Right lobe of liver (tissue), 6 donors: ENCODE measurements around the gene PGAP3. TPM values are rescaled to one million over a fixed set of nuclear protein-coding genes. Genes with fewer than 3 reads are reported as not detected.

Experiments used
- ATAC-seq, 4 donors: fragments of 200-7000 bp; cut with Tn5 transposase; one replicate each; pipeline ENCODE4 v1.9.1; 2020; ENCODE audit warnings: mild to moderate bottlenecking in 4 of 4, moderate library complexity in 4 of 4
- DNase-seq, 3 donors: peaks; one replicate each; pipeline ENCODE4 v3.0.0-alpha.2; 2020
- H3K27ac ChIP-seq, 3 donors: fragments of 200-600 bp; one replicate each; pipeline ENCODE4 v1.8.0; 2022
- H3K27me3 ChIP-seq, 2 donors: fragments of 200-600 bp; one replicate each; pipeline ENCODE4 v1.8.0; 2022
- H3K36me3 ChIP-seq, 4 donors: fragments of 200-600 bp; sonication (generic) in 1 of 4; one replicate each; pipeline versions ENCODE4 v1.5.1 to v1.8.0; 2017 to 2022; ENCODE audit warnings: control low read depth in 1 of 4
- H3K4me1 ChIP-seq, 4 donors: fragments of 200-600 bp; sonication (generic) in 1 of 4; one replicate each; pipeline versions ENCODE4 v1.5.1 to v1.8.0; 2017 to 2022; ENCODE audit warnings: control low read depth in 1 of 4
- H3K4me3 ChIP-seq, 3 donors: fragments of 200-600 bp; one replicate each; pipeline ENCODE4 v1.8.0; 2022
- H3K9me3 ChIP-seq, 4 donors: fragments of 200-600 bp; sonication (generic) in 1 of 4; one replicate each; pipeline versions ENCODE4 v1.5.1 to v1.8.0; 2017 to 2022; ENCODE audit warnings: control low read depth in 1 of 4
- POLR2A ChIP-seq: fragments of 450-650 bp; IDR thresholded peaks from one replicate; pipeline ENCODE4 v1.6.1; 2017; ENCODE audit warnings: antibody characterized with exemption, mild to moderate bottlenecking
- WGBS: methylation state at CpG from one replicate; pipeline ENCODE4 v1.1.6; 2018; ENCODE audit warnings: low coverage, low lambda C conversion rate; ENCODE audit not compliant: insufficient coverage; ENCODE audit errors: missing lambda C conversion rate; 5-methylcytosine and 5-hydroxymethylcytosine counted together
- intact Hi-C, 2 donors: fragments of 100-400 bp; cut with DNase I; formaldehyde crosslinking; loops; one replicate each; pipeline versions ENCODE4 v1.11.2 to v1.14.1; 2022
- total RNA-seq, 6 experiments: library from RNA; depleted of rRNA in 2 of 6; stranded (reverse); fragments of >200 nt in 2 of 6; fragmentation: NEBNext Ultra II Directional in 3 of 6; extraction: Animal tissue kit (Norgen Biotek cat#: 25700) in 3 of 6; gene quantifications; one replicate each; pipeline versions ENCODE4 v1.1.0 to v1.2.4, GENCODE V29; 2016 to 2023
- TF ChIP-seq, protein P1 (sequence below), 4 donors: fragments of 200-600 bp in 3 of 4; fragments of 450-650 bp in 1 of 4; IDR thresholded peaks; one replicate each; pipeline versions ENCODE4 v1.5.1 to v1.8.0; 2016 to 2022; ENCODE audit warnings: antibody characterized with exemption in 4 of 4, mild to moderate bottlenecking in 2 of 4
- donor health status: DM: no; HTN: yes; CAD: no.
- donor health status: DM: no; HTN: no; CAD: no.
- donor health status: DM: no; HTN: no; CAD: no.
- donor health status: DM: no; HTN: yes; CAD: no.
- donor health status: DM: no; HTN: yes; CAD: no.

Gene PGAP3
- total RNA-seq, 6 experiments from 2014 or later, result 9.7 to 25.7 (median 18.3) TPM

DNA sequence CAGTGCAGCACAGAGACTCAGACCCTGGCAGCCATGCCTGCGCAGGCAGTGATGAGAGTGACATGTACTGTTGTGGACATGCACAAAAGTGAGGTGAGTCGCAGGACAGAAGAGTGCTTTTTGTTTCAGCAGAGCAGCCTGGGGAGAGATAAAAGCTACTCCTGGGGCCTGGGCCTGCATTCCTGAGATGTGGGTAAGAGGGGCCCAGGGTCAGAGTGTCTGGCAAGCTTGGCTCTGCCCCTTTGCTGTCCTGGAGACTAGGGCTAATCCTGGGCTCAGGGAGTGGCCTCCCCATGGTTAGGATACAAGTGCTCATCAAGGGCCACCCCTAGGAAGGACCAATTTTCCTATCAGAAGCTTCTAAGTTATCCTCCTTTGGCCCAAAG lies 7.2 kb upstream of the PGAP3 start:
- Histone ChIP-seq H3K4me1 (peaks cover 0 to 21% (median 9%) of the 10 kb centered on the region in 4 donors), H3K4me3 (no peak overlapping the region), H3K36me3 (no peaks in the 10 kb centered on the region), H3K27ac (peak overlapping the region in 2 of 3 donors; percentile 66 to 80), H3K27me3 (no peaks in the 10 kb centered on the region), H3K9me3 (no peaks in the 10 kb centered on the region)
- DNase-seq (no peak), ATAC-seq (peak in 2 of 4 donors; percentile 2 to 11)
- intact Hi-C loops, result no loop called here
- 93% methylated on average over 2 of the region's 2 CpGs for WGBS
- no peak for TF ChIP-seq POLR2A
- TF ChIP-seq, protein P1, sequence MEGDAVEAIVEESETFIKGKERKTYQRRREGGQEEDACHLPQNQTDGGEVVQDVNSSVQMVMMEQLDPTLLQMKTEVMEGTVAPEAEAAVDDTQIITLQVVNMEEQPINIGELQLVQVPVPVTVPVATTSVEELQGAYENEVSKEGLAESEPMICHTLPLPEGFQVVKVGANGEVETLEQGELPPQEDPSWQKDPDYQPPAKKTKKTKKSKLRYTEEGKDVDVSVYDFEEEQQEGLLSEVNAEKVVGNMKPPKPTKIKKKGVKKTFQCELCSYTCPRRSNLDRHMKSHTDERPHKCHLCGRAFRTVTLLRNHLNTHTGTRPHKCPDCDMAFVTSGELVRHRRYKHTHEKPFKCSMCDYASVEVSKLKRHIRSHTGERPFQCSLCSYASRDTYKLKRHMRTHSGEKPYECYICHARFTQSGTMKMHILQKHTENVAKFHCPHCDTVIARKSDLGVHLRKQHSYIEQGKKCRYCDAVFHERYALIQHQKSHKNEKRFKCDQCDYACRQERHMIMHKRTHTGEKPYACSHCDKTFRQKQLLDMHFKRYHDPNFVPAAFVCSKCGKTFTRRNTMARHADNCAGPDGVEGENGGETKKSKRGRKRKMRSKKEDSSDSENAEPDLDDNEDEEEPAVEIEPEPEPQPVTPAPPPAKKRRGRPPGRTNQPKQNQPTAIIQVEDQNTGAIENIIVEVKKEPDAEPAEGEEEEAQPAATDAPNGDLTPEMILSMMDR (IDR thresholded peaks at IDR 0.05), result no peak

DNA sequence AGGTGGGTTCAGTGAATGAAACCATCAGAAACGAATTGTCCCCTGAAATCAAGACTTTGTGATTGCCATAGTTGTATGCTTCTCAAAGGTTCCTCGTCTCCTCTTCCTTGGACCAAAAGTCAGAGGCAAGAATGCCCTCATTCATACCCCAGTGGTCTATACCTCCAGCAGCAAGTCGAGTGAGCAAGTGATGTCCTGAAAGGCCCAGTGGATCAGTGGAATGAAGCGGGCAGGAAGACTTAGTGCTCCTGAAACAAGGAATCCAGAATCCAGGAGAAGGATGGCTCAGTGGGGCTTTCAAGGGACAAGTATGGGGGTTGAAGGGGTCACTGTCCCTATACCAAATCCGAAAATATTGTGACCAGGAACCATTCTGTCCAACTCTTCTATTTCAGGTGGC lies 6.7 kb upstream of the PGAP3 start:
- WGBS, result 82% methylated on average over 5 of the region's 5 CpGs
- H3K4me1 ChIP-seq, result peaks cover 0 to 19% (median 9%) of the 10 kb centered on the region in 4 donors
- intact Hi-C loops, result no loop called here
- H3K4me3 ChIP-seq, result no peak overlapping the region
- TF ChIP-seq POLR2A, result no peak
- no peaks in the 10 kb centered on the region for H3K27me3 ChIP-seq
- H3K27ac ChIP-seq, result peak overlapping the region in 2 of 3 donors; percentile 66 to 80
- ATAC-seq (no peak), DNase-seq (no peak)
- H3K9me3 ChIP-seq, result no peaks in the 10 kb centered on the region
- no peaks in the 10 kb centered on the region for H3K36me3 ChIP-seq

DNA sequence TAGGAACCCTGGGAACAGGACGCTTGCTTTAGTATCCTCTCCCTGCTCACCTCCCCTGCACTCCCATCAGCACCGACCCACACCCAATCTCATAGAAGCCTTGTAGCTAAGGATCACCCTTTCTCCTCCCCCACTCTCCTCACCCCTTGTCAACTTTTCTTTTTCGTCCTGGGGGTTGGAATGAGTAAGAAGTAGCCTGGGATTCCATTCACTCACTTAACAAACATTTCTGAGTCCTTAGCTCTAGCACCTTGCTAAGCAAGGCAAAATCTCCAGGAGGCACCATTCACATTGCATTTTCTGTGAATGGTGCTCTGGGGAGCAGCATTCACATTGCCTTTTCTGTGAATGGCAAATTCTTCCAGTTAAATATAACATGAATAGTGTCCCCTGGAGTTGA lies 1.1 kb upstream of the PGAP3 start:
- no peak overlapping the region for H3K27ac ChIP-seq
- TF ChIP-seq, protein P1 (IDR thresholded peaks at IDR 0.05), result no peak
- no peak for TF ChIP-seq POLR2A
- DNase-seq (peak in 1 of 3 donors; percentile 36), ATAC-seq (no peak)
- H3K4me1 ChIP-seq, result peaks cover 0 to 16% (median 0%) of the 10 kb centered on the region in 4 donors
- H3K36me3 ChIP-seq, result no peaks in the 10 kb centered on the region
- H3K9me3 ChIP-seq, result no peaks in the 10 kb centered on the region
- H3K27me3 ChIP-seq, result no peaks in the 10 kb centered on the region
- H3K4me3 ChIP-seq, result peak overlapping the region in 1 of 3 donors; percentile 72
- 39% methylated on average over 3 of the region's 3 CpGs for WGBS
- intact Hi-C loops, result no loop called here

DNA sequence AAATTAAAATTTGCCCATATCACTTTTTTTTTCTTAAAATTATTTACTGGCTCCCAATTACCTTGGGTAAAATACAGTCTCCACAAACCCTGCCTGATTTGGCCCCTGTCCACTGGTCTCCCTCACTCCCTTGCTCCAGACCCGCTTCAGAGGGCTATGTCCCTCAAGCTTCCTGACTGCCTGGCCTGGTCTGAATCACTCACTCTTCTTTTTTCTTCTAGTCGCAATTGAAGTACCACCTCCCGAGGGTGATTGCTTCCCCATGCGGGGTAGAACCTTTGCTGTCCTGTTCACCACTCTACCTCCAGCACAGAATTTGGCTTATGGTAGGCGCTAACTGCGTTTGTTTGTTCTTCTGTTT lies 598 bp upstream of the PGAP3 start:
- peak in 1 of 3 donors; percentile 37 for DNase-seq
- ATAC-seq, result peak in 1 of 4 donors; percentile 4
- intact Hi-C loops, result no loop called here
- Histone ChIP-seq H3K36me3 (no peaks in the 10 kb centered on the region), H3K4me3 (peak overlapping the region; percentile 69 to 83 (median 72)), H3K4me1 (peaks cover 0 to 16% (median 0%) of the 10 kb centered on the region in 4 donors), H3K27ac (peak overlapping the region; percentile 88 to 90 (median 89)), H3K27me3 (no peaks in the 10 kb centered on the region), H3K9me3 (no peaks in the 10 kb centered on the region)
- TF ChIP-seq, protein P1 (IDR thresholded peaks at IDR 0.05), result no peak
- TF ChIP-seq POLR2A, result no peak
- 7% methylated on average over 6 of the region's 6 CpGs for WGBS

DNA sequence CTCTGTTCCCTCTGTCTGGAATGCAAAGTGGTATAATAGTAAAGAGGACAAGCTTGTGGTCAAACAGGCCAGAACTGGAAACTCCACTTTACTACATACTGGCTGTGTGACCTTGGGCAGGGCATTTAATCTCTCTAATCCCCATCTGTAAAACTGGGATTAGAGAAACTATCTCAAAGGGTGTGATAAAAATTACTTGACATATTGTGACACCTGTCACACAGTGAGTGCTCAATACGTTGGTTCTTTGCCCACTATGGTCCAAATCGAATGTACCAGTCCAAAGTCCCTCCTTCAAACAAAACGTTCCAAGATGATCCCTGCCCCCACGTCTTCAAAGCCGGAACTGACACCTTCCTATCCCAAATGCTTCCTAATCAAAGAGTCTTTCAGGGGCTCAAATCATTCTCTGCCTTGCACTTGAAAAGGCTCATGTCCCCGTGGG lies 734 bp downstream of the PGAP3 start:
- peak overlapping the region; percentile 69 to 83 (median 72) for H3K4me3 ChIP-seq
- no peaks in the 10 kb centered on the region for H3K9me3 ChIP-seq
- peak; percentile 41 to 64 (median 57) for ATAC-seq
- no peaks in the 10 kb centered on the region for H3K36me3 ChIP-seq
- H3K27me3 ChIP-seq, result no peaks in the 10 kb centered on the region
- 30% methylated on average over 6 of the region's 6 CpGs for WGBS
- no peak for TF ChIP-seq POLR2A
- TF ChIP-seq, protein P1 (IDR thresholded peaks at IDR 0.05), result no peak
- peak in 2 of 3 donors; percentile 46 to 58 for DNase-seq
- peak overlapping the region; percentile 88 to 90 (median 89) for H3K27ac ChIP-seq
- intact Hi-C loops, result no loop called here
- H3K4me1 ChIP-seq, result peaks cover 0 to 16% (median 0%) of the 10 kb centered on the region in 4 donors
